ENCODE measurements around the gene MB.

Gene MB

DNA sequence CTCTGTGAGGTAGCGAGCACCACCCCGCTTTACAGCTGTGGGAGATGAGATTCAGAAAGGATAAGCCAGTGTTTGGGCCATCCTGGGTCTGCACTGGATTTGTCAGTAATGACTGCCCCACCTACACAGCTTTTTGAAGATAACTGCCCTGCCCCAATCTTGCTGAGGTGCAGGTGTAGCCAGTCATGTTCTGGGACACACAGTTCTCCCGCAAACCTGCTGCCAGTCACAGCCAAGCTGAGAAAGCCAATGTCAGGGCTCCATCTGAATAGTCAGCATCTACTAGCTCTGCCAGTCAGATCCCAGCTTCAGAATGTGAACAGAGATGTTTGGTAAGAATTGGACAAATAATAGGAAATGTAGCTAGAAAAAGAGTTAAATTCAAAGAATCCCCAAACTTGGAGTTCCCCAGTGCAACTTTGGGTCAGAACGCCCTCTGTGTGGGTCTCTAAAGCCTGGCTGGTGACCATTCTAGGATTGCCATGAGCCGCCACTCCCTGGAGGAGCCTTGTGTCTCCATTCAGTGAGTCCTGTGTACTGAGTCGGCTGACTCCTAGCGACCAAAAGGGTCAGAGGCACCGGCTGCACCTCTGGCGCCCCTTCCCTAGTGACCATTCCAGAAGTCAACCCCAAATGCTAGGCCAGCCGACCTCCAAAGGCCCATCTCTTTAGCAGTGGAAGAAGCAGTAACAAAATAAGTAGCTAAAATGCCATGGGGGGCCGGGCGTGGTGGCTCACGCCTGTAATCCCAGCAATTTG, 2.4 kb upstream of the MB start:
- no peak for DNase-seq (ENCODE audit: low read depth, low spot score)
- H3K27ac ChIP-seq: no peak overlapping the region

DNA sequence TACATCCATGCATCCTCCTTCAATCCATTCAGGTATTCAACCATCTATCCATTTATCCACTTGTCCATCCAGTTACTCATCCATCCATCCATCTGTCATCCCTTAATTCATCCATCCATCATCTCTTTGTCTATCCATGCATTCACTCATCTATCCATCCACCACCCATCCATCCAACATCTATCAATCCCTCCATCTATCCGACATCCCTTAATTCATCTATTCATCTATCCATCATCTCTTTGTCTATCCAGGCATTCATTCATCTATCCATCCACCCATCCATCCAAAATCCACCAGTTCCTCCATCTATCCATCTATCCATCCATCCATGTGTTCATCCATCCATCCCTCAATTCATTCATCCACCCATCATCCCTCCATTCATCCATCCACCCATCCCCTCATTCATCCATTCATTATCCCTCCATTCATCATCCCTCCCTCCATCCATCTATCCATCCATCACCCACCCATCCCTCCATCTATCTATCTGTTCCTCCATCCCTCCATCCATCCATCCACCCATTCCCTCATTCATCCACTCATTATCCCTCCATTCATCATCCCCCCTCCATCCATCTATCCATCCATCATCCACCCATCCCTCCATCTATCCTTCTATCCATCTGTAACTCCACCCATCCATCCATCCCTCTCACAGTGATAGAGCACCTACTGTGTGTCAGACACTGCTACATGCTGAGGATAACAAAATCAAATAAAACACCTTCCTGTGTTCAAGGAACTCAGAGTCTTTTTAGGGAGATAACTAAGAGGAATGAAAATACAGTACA, 1.5 kb upstream of the MB start:
- DNase-seq (ENCODE audit: low read depth, low spot score): no peak
- H3K27ac ChIP-seq: no peak overlapping the region

DNA sequence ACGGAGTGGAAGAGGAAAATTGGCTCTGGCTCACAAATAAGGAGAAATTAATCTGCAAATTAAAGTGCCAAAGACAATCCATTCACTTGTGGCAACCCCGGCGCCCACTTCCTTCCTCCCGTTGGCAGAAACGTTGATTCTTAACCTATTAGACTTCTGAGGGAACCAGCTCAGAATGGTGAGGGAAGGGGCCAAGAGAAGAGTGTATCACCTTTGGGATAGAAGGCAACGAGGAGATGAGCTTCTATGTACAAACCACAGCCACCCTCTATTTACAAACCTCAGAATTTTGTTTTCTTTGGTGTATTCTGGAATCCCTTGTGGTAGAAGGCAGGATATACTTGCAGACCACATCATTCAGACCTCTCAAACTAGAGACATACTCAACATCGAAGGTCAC, 1.1 kb downstream of the MB start:
- no peak for DNase-seq (ENCODE audit: low read depth, low spot score)
- no peak overlapping the region for H3K27ac ChIP-seq

DNA sequence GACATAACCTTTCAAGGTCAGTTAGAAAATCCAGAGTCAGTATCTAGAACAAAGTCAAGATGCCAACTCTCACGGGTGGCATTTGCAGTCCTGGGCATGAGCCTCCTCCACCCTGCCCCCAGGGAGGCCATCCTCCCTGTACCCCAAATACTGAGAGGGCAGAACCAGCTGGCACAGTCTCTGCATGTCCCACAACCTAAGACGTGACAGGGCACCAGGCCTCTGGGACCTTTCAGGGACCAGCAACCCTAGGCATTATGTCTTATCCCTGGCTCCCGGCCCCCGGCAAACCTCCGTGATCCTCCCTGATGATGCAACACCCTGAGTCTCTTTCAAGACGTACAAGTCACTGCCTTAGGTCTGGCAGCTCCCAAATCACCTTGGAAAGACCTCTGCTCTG, 2.0 kb downstream of the MB start:
- H3K27ac ChIP-seq: no peak overlapping the region
- no peak for DNase-seq (ENCODE audit: low read depth, low spot score)

DNA sequence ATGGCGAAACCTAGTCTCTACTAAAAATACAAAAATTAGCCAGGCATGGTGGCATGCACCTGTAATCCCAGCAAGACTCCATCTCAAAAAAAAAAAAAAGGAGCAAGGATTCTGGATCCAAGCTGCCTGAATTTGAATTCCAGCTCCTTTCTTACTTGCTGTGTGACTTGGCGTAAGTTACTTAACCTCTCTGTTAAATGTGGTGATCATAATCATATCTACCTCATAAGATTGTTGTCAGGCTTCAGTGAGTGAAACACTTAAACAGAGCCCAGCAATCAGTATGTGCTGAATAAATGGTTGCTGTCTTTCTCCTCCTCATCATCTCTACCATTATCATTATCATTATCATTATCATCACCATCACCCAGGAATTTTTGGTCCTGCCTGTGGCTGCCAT, 2.7 kb downstream of the MB start:
- no peak overlapping the region for H3K27ac ChIP-seq
- DNase-seq (ENCODE audit: low read depth, low spot score): no peak

DNA sequence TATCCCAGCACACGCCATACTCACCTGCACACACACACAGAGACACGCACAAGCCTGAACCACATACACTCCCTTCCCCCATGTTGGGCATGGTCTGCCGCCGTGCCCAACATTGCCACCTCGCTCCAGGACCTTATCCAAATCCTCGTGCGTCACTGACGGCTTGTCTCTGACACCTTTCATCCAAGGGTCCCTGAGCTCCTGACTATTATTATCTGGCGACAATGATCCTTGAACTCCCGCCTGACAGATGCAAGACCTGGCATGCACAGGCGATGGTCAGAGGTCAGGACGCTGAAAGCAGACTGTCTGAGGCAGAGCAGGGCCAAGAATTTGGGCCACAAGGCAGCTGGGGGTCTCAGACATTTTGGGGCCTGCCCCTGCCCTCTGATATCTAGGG, 4.2 kb downstream of the MB start:
- H3K27ac ChIP-seq: no peak overlapping the region
- DNase-seq (ENCODE audit: low read depth, low spot score): no peak

DNA sequence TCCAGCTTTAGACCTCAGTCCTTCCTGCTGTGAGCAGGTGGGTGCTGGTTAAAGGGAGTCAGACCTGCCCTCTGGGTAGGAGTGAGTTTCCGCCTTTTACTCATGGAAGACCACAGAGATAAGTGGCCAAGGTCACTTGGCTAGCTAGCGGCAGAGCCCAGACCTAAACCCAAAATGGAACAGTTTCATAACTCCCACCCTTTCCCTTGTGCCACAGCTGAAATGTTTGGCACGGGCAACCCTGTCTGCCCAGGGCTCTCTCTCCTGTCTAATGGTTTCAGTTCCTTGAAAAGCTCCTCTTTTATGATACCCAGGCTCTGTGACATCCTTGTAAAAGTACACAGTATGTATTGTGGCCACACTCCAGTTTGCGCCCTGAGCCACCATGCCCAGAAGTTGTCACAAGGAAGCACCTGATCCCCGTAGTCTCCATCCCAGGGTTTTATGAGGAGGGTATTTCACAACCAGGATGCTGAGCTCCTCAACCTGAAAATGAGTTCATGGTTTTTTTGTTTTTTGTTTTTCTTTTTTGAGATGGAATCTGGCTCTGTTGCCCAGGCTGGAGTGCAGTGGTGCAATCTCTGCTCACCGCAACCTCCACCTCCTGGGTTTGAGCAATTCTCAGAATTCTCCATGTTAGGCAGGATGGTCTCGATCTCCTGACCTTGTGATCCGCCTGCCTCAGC, 5.1 kb downstream of the MB start:
- H3K27ac ChIP-seq: no peak overlapping the region

DNA sequence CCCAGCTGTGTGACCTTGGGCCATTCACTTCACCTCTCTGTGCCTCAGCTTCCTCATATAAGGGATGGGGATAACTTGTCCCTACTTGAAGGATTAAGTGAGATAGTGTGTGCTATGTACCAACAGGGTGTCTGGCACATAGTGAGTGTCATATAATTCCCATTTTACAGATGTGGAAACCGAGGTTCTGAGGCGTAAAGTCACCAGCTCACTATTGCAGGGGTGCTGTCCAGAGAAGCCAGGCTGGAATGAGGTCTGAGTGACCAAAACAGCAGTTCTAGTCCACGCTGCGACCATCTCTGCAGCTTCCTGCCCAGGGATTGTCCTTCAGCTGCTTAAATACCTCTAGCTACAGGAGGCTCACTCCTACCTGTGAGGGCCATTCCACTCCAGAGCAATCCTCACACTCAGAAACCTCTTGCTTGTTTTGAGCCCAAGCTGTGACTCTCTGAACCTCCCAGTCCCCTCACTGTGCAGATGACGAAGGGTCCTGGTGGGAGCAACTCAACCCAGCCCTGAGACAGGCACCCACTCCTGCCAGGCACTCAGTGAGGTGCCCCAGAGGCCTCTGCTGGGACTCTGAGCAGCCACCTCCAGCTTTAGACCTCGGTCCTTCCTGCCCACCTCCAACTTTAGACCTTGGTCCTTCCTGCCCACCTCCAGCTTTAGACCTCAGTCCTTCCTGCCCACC, 5.8 kb downstream of the MB start:
- no peak overlapping the region for H3K27ac ChIP-seq
- no peak for DNase-seq (ENCODE audit: low read depth, low spot score)

More for the DNA sequence above, 5.1 kb downstream of the MB start:
- no peak for DNase-seq (ENCODE audit: low read depth, low spot score)

DNA sequence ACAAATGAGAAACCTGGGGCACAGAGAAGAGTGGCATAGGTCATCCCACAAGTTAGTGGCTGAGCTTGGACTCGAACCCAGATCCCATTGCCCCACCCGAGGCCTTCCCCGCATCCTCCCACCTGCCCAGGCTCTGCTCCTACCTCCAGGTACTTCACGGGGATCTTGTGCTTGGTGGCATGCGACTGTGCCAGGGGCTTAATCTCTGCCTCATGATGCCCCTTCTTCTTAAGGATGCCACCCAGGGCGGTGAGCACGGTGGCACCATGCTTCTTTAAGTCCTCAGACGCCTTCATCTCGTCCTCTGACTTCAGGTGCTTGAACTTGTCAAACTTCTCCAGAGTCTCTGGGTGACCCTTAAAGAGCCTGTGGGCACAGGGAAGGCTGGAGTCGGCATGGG, 6.4 kb downstream of the MB start:
- DNase-seq (ENCODE audit: low read depth, low spot score): no peak
- H3K27ac ChIP-seq: no peak overlapping the region

DNA sequence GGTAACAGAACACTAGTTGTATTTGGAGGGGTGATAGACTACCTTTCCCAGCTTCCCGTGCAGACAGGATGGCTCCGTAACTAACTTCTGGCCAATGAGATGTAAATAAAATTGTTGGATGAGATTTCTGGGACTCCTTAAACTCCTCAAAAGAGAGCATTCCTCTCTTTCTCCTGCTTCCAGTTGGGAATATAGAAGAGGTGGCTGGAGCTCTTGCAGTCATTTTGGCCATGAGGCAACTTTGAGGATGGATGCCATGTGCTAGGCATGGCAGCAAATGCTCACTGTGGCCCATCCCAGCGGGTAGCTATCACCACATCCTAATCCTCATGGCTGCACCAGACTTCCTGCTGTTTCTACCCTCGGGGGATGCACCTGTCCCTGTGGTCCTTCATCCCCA, 7.4 kb downstream of the MB start:
- H3K27ac ChIP-seq: no peak overlapping the region
- DNase-seq (ENCODE audit: low read depth, low spot score): no peak

DNA sequence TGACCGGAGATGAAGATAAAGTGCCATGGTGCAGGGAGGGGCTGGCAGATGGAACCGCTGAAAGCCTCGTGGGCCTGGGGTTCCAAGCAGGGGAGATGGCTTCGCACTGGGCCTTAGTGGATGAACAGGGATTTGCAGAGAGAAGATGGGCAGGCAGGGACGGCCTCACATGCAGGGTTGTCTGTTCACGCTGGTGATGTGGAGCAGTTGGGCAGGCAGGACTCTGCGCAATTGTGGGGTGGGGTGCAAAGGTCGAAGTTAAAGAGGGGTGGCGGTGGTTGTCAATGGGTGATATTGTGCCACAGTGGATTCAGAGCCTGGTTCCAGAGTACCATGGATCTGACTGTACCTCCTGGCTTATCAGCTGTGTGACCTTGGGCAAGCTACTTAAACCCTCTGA, 7.9 kb downstream of the MB start:
- DNase-seq (ENCODE audit: low read depth, low spot score): no peak
- no peak overlapping the region for H3K27ac ChIP-seq

DNA sequence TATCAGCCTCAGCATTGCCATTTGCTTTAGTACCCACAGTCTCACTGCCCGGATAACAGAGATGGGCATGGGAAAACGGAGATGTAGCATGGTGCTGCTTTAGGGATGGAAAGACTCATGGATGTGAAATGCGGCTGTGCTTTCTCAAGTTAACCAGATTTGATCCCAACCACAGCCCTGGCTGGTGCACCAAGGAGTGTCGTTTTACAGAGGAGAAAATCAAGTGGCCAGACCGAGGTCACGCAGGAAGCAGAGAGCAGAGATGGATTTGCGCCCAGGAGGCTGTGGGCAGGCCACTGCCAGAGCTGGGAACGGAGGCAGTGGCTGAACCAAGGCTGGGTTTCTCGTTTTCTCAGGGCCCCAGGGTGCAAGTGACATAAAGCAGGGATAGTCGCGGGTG, 9.0 kb downstream of the MB start:
- no peak for DNase-seq (ENCODE audit: low read depth, low spot score)

DNA sequence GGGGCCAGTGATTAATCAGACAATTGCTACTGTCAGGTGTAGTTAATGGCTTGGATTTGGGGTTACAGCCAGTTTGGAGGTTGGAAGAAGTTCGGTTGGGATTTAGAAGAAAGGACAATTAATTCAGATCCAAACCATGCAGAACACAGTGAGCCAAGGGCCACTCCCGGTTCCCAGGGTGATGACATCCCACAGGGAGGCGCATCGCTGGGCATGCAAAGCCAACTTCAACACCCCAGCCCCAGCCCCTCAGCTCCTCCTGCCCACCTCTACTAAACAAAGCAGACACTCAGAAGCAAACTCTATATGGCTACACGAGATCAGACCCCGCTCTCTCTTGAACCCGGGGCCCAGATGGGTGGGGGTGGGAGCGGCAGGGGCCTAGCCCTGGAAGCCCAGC, 10.2 kb downstream of the MB start:
- no peak for DNase-seq (ENCODE audit: low read depth, low spot score)
- H3K27ac ChIP-seq: no peak overlapping the region

More for the DNA sequence above, 9.0 kb downstream of the MB start:
- H3K27ac ChIP-seq: no peak overlapping the region

DNA sequence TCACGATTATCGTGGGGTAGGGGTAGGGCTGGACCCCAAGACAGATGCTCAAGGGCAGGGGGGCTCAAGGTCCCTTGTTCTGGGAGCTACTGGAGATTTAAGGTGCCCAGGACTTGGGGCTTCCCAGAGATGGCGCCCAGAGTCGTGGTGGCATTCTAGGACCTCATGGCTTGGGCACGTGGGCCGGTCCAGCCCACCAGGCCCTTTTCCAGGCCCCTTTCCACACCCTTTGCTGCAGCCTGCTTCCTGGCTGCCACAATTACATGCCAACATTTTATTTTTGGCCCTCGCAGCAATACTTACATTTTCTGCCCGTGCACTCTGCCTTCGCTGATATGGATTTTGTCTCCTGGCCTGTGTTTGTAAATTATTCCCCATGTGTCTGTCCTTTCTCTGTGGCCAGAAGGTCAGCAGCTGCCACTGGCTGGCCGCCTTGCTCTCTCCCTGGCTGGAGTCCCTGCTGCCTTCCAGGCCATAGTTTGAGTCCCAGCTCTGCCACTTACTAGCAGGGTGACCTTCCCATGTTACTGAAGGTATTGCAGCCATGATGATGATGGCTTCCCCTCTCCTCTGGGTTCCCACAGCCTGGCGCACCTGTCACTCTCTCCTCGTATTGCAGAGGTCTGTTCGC, 11.2 kb downstream of the MB start:
- no peak for DNase-seq (ENCODE audit: low read depth, low spot score)
- H3K27ac ChIP-seq: no peak overlapping the region

DNA sequence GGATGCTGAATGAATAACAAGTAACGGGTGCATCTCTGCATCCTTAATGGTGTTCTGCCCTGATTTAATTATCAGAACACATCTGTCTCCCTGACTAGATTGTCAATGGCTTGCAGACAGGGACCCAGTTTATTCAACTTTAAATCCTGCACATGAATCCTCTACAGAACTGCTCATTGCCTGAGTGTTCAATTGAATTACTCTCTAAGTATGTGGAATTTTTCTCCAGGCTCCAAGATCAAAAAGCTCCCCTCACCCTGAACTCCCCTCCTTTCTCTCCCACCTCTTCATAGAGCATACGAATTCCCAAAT, 11.8 kb downstream of the MB start:
- H3K27ac ChIP-seq: no peak overlapping the region
- no peak for DNase-seq (ENCODE audit: low read depth, low spot score)

DNA sequence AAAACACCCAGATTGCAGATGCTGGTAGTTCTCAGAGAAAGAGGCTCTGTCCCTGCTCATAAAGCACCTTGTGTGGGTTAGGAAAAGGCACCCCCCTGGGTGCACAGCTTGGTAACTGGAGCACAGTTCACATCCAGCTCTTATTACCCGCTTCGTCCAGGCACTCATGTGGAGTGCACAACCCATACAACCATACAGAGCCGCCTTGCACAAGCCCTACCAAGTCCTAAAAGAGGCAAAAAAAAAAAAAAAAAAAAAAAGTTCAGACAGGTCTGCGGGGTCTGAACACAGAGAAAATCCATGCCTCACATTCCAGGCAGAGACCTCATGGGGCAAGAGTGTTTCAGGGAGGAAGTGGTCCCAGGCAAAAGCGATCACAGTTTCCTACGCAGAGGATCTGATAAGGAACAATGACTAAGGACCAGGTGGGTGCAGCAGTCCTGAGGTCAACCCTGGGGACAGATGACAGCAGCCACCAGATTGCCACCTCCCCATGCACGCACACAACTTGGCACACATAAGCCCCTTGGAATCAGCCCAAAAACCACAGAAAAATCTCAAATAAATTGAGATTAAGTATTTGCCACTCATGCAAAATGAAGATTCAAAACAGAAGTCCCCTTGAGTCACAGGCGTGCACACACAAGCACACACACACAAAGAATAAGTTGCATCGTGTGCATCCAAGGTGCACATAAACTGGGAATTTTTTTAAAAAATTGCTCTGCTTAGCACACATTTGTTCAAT, 12.3 kb downstream of the MB start:
- no peak for DNase-seq (ENCODE audit: low read depth, low spot score)

DNA sequence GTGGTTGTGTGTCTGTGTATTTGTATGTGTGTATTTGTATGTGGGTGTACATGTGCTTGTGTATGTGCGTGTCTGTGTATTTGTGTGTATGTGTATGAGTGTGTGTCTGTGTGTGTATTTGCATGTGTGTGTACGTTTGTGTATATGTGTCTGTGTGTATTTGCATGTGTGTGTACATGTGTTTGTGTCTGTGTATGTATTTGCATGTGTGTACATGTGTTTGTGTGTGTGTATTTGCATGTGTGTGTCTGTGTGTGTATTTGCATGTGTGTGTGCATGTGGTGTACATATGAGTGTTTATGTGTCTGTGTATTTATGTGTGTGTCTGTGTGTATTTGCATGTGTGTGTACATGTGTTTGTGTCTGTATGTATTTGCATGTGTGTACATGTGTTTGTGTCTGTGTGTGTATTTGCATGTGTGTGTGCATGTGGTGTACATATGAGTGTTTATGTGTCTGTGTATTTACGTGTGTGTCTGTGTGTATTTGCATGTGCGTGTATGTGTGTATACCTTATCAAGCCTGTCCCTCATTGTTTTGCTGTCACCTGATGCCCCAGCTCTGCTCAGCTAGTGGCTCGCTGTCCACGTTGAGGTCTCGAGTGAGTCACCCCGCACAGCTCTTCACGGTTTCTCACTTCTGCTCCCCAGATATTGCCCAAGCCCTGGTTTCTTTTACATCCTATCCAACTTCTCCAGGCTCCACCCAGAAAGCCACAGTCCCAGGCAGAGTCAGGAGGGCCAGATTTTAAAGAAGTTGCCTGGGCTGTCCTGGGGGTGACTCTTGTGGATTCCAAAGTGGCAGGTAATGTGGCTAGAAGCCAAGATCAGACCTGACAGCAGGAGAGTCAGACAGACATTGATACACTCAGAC, 15.2 kb downstream of the MB start:
- peak overlapping the region; percentile 49 for H3K27ac ChIP-seq
- peak; percentile 86 for DNase-seq (ENCODE audit: low read depth, low spot score)

More for the DNA sequence above, 12.3 kb downstream of the MB start:
- no peak overlapping the region for H3K27ac ChIP-seq

DNA sequence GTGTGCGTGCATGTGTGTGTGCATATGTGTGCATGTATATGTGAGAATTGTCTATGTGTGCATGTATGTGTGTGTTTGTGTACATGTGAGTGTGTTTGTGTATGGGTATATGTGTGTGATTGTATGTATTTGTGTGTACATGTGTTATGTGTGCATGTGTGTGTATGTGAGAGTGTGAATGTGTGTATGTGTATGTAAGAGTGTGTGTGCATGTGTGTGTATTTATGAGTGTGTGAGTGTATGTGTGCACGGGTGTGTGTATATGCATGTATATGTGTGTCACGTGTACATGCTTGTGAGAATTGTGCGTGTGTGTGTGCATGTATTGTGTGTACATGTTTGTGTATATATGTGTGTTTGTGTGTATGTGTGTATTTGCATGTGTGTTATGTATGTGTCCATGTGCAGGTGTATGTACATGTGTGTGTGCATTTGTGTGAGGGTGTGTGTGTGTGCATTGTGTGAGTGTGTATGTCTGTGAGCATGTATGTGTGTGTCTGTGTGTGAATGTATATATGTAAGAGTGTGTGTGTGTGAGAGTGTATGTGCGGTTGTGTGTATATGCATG, 16.0 kb downstream of the MB start:
- DNase-seq (ENCODE audit: low read depth, low spot score): no peak
- H3K27ac ChIP-seq: no peak overlapping the region
